GM19043 (cell line): Measurements from ENCODE around the gene ZNF169.
"Not testable (repeated sequence)": the region's sequence is repeated elsewhere in the genome, so short reads cannot be mapped to it uniquely, and the experiment has no call there.

ENCODE experiments used
- ATAC-seq: cut with Tn5 transposase; IDR thresholded peaks from one replicate; pipeline ENCODE4 v1.9.1; 2021; ENCODE audit warnings: low read depth; ENCODE audit not compliant: unreplicated experiment

Gene ZNF169

GRCh38 chr9:94281101-94281500 is 22.0 kb downstream of the ZNF169 start:
- no peak for ATAC-seq

- ATAC-seq, result no peak
These were observed 27.0 kb downstream of the ZNF169 start for GRCh38 chr9:94286116-94286515.

- no peak for ATAC-seq
These were observed 28.9 kb downstream of the ZNF169 start for GRCh38 chr9:94287877-94288513.

GRCh38 chr9:94289691-94290090 is 30.6 kb downstream of the ZNF169 start:
- ATAC-seq, result no peak

GRCh38 chr9:94298949-94299599 is 40.0 kb downstream of the ZNF169 start:
- no peak for ATAC-seq

GRCh38 chr9:94300470-94301301 is 41.6 kb downstream of the ZNF169 start:
- no peak for ATAC-seq

- ATAC-seq, result no peak
These were observed 42.5 kb downstream of the ZNF169 start for GRCh38 chr9:94301583-94301982.

GRCh38 chr9:94302426-94302825 is 43.3 kb downstream of the ZNF169 start:
- no peak for ATAC-seq

GRCh38 chr9:94303321-94303720 is 44.2 kb downstream of the ZNF169 start:
- ATAC-seq, result no peak

GRCh38 chr9:94315034-94315984 is 56.2 kb downstream of the ZNF169 start:
- not testable (repeated sequence) for ATAC-seq

GRCh38 chr9:94316236-94316635 is 57.1 kb downstream of the ZNF169 start:
- peak; percentile 82 for ATAC-seq

GRCh38 chr9:94317949-94318657 is 59.0 kb downstream of the ZNF169 start:
- not testable (repeated sequence) for ATAC-seq

GRCh38 chr9:94322342-94322940 is 63.3 kb downstream of the ZNF169 start:
- ATAC-seq, result not testable (repeated sequence)

GRCh38 chr9:94323153-94323798 is 64.2 kb downstream of the ZNF169 start:
- ATAC-seq, result not testable (repeated sequence)

- not testable (repeated sequence) for ATAC-seq
These were observed 66.5 kb downstream of the ZNF169 start for GRCh38 chr9:94325583-94325982.

GRCh38 chr9:94328544-94328943 is 69.4 kb downstream of the ZNF169 start, which contains the start of gene NUTM2F:
TSS of gene NUTM2F (minus strand) at chr9:94328644. CDS start at chr9:94328623, 21 bp downstream.
- not testable (repeated sequence) for ATAC-seq

- ATAC-seq, result not testable (repeated sequence)
These were observed 77.3 kb downstream of the ZNF169 start for GRCh38 chr9:94336445-94336844.

- not testable (repeated sequence) for ATAC-seq
These were observed 79.6 kb downstream of the ZNF169 start for GRCh38 chr9:94338723-94339122.

GRCh38 chr9:94339657-94340056 is 80.6 kb downstream of the ZNF169 start:
- not testable (repeated sequence) for ATAC-seq
